Heart right ventricle (tissue), 16 donors: ENCODE results near the gene CPED1. TPM values are rescaled to one million over a fixed set of nuclear protein-coding genes. Genes with fewer than 3 reads are reported as not detected.

Experiments
- ATAC-seq, 8 donors: fragments of 200-7000 bp; cut with Tn5 transposase; one replicate each; pipeline ENCODE4 v1.9.1; 2020; ENCODE audit warnings: mild to moderate bottlenecking in 8 of 8, moderate library complexity in 8 of 8, moderate number of reproducible peaks in 1 of 8
- DNase-seq, 2 donors: peaks; one replicate each; pipeline ENCODE4 v3.0.0-alpha.2; 2020
- H3K27ac ChIP-seq, 10 donors: fragments of 200-600 bp; sonication (generic) in 2 of 10; one replicate each; pipeline versions ENCODE4 v1.5.0 to v1.8.0; 2020 to 2022; ENCODE audit warnings: mild to moderate bottlenecking in 3 of 10
- H3K27me3 ChIP-seq, 7 donors: fragments of 200-600 bp; one replicate each; pipeline ENCODE4 v1.8.0; 2021 to 2022; ENCODE audit warnings: mild to moderate bottlenecking in 2 of 7
- H3K36me3 ChIP-seq, 9 donors: fragments of 200-600 bp; sonication (generic) in 1 of 9; one replicate each; pipeline versions ENCODE4 v1.5.0 to v1.8.0; 2020 to 2022; ENCODE audit warnings: mild to moderate bottlenecking in 2 of 9
- H3K4me1 ChIP-seq, 9 donors: fragments of 200-600 bp; sonication (generic) in 1 of 9; one replicate each; pipeline versions ENCODE4 v1.5.0 to v1.8.0; 2020 to 2022; ENCODE audit warnings: mild to moderate bottlenecking in 4 of 9
- H3K4me3 ChIP-seq, 10 donors: fragments of 200-600 bp; sonication (generic) in 2 of 10; one replicate each; pipeline versions ENCODE4 v1.5.0 to v1.8.0; 2020 to 2022; ENCODE audit warnings: mild to moderate bottlenecking in 7 of 10, moderate library complexity in 2 of 10
- H3K9me3 ChIP-seq, 11 donors: fragments of 200-600 bp in 10 of 11; sonication (generic) in 2 of 11; one replicate each; pipeline versions ENCODE4 v1.5.0 to v1.8.0; 2013 to 2022; ENCODE audit warnings: mild to moderate bottlenecking in 2 of 11, control low read depth in 1 of 11, moderate library complexity in 1 of 11
- CTCF ChIP-seq, 9 donors: fragments of 200-600 bp; sonication (generic) in 2 of 9; IDR thresholded peaks; one replicate each; pipeline versions ENCODE4 v1.5.0 to v1.8.0; 2021 to 2022; ENCODE audit warnings: antibody characterized with exemption in 9 of 9, mild to moderate bottlenecking in 5 of 9, moderate library complexity in 1 of 9
- WGBS, 2 donors: extraction: QIAGEN DNeasy Blood & Tissue Kit; methylation state at CpG; one replicate each; pipeline ENCODE4 v1.1.7; 2013; ENCODE audit warnings: inconsistent platforms in 1 of 2; 5-methylcytosine and 5-hydroxymethylcytosine counted together
- intact Hi-C, 10 donors: fragments of 100-400 bp; cut with DNase I; formaldehyde crosslinking; loops; one replicate each; pipeline versions ENCODE4 v1.11.1 to v1.14.2; 2022
- polyA plus RNA-seq, 2 donors: library from polyadenylated mRNA; stranded (reverse); fragments of 200-250 nt; gene quantifications; one replicate each; pipeline ENCODE4 v1.2.3, GENCODE V29; 2013
- total RNA-seq, 10 donors: library from RNA; stranded (reverse); fragmentation: NEBNext Ultra II Directional in 3 of 10; extraction: Animal tissue kit (Norgen Biotek cat#: 25700) in 3 of 10; gene quantifications; one replicate each; pipeline versions ENCODE4 v1.2.1 to v1.2.4, GENCODE V29; 2021 to 2023
- donor health status: Arrhythmogenic right ventricular cardiomyopathy.
- donor health status: ischemic (EF 13 %, LVEDD 7.1; RV severe dilation, severe dysfunction).
- donor health status: healthy with polysubstance abuse.
- donor health status: DM: no; HTN: yes; CAD: no.
- donor health status: DM: no; HTN: no; CAD: no.
- donor health status: ischemic (EF 25% LVEDD 6.9; RV normal size, moderate dysfunction).
- donor health status: ischemic (EF 25% LVEDD 5.7; RV mildly dilated, moderate dysfunction).
- donor health status: healthy.
- donor health status: DM: yes; HTN: yes; CAD: no.
- donor health status: Ischemic cardiomyopathy.
- donor health status: ischemic (EF 35%, LVEDD 5.7; RV mildly dilated, moderate dysfunction).
- donor health status: nonischemic (EF 11% LVEDD 7.7; RV severe dilation, severe dysfunction).
- donor health status: DM: yes; HTN: yes; CAD: no.
- donor health status: PGD.
- donor health status: ischemic (EF 29% LVEDD 5.4; RV normal size, mild dysfunction).
- donor health status: nonischemic (EF 23%, LVEDD 6.1; RV moderate dilation, normal function).

Gene CPED1
- total and polyA plus RNA-seq, 12 donors, result 3.9 to 56.5 (median 31.2) TPM

- no peak overlapping the region for H3K4me3 ChIP-seq
- no peak for TF ChIP-seq CTCF (IDR thresholded peaks at IDR 0.05)
- no peak overlapping the region for H3K27ac ChIP-seq
- H3K27me3 ChIP-seq, result no peaks in the 10 kb centered on the region
- H3K4me1 ChIP-seq, result peaks cover 0 to 25% (median 6%) of the 10 kb centered on the region in 9 donors
- no peaks in the 10 kb centered on the region for H3K9me3 ChIP-seq
- intact Hi-C loops, result loop anchor here in 1 of 10 donors (5.0 kb wide), 1 partner anchor 89 kb away; the partner anchor contains the start of gene CPED1
- WGBS, 2 donors, result 90 to 92% methylated on average over 3 of the region's 3 CpGs
- no peak for DNase-seq
- ATAC-seq, result no peak
- H3K36me3 ChIP-seq, result peaks cover 0 to 5% (median 0%) of the 10 kb centered on the region in 9 donors
Observed at GRCh38 chr7:121076350-121077164, 88.0 kb downstream of the CPED1 start.

GRCh38 chr7:121077165-121077630 is 88.7 kb downstream of the CPED1 start:
- H3K27me3 ChIP-seq, result no peaks in the 10 kb centered on the region
- ATAC-seq (no peak), DNase-seq (no peak)
- H3K9me3 ChIP-seq, result no peaks in the 10 kb centered on the region
- intact Hi-C loops, result loop anchor here in 1 of 10 donors (5.0 kb wide), 1 partner anchor 90 kb away; the partner anchor contains the start of gene CPED1
- peaks cover 0 to 5% (median 0%) of the 10 kb centered on the region in 9 donors for H3K36me3 ChIP-seq
- no peak overlapping the region for H3K27ac ChIP-seq
- H3K4me3 ChIP-seq, result no peak overlapping the region
- H3K4me1 ChIP-seq, result peaks cover 0 to 32% (median 11%) of the 10 kb centered on the region in 9 donors
- TF ChIP-seq CTCF (IDR thresholded peaks at IDR 0.05), result no peak

- peak in 1 of 8 donors; percentile 39 for ATAC-seq
- Histone ChIP-seq H3K9me3 (no peaks in the 10 kb centered on the region), H3K4me3 (no peak overlapping the region), H3K27me3 (no peaks in the 10 kb centered on the region), H3K36me3 (peaks cover 0 to 5% (median 0%) of the 10 kb centered on the region in 9 donors), H3K27ac (no peak overlapping the region), H3K4me1 (peaks cover 0 to 44% (median 20%) of the 10 kb centered on the region in 9 donors)
- no peak for DNase-seq
- 95 to 97% methylated on average over 2 of the region's 2 CpGs for WGBS, 2 donors
- intact Hi-C loops, result loop anchor here in 1 of 10 donors (5.0 kb wide), 1 partner anchor 91 kb away; the partner anchor contains the start of gene CPED1
- TF ChIP-seq CTCF (IDR thresholded peaks at IDR 0.05), result no peak
Observed at GRCh38 chr7:121078701-121079227, 90.3 kb downstream of the CPED1 start.

- intact Hi-C loops, result loop anchor here in 6 of 10 donors (2.0 to 10.0 kb wide), 4 partner anchors 91 to 285 kb away; partner anchors contain the start of gene CPED1 (in 4 of the 6)
- WGBS, 2 donors, result 86 to 88% methylated on average over 5 of the region's 5 CpGs
- peaks cover 0 to 47% (median 28%) of the 10 kb centered on the region in 9 donors for H3K4me1 ChIP-seq
Observed at GRCh38 chr7:121079425-121080169, 91.1 kb downstream of the CPED1 start.

More at GRCh38 chr7:121079425-121080169, 91.1 kb downstream of the CPED1 start:
- TF ChIP-seq CTCF (IDR thresholded peaks at IDR 0.05), result peak in 3 of 9 donors; percentile 5 to 17 (median 11)
- H3K27ac ChIP-seq, result no peak overlapping the region
- H3K27me3 ChIP-seq, result no peaks in the 10 kb centered on the region
- no peak overlapping the region for H3K4me3 ChIP-seq
- H3K36me3 ChIP-seq, result peaks cover 0 to 5% (median 0%) of the 10 kb centered on the region in 9 donors
- DNase-seq (no peak), ATAC-seq (no peak)
- no peaks in the 10 kb centered on the region for H3K9me3 ChIP-seq
